Bronchial epithelial cell (primary cell): ENCODE measurements around the gene ANKRD13D. TPM values are rescaled to one million over a fixed set of nuclear protein-coding genes. Genes with fewer than 3 reads are reported as not detected.

Source experiments
- DNase-seq: peaks from one replicate; pipeline ENCODE4 v3.0.0-alpha.2; 2010; ENCODE audit warnings: low read depth
- FAIRE-seq: peaks from 2 replicates; lab custom pipeline; 2011; peaks lifted over from hg19 to GRCh38; lab: Jason Lieb, UNC
- H3K27me3 ChIP-seq: 2 replicates; pipeline ENCODE4 v1.5.1; 2011; ENCODE audit warnings: low read length; ENCODE audit not compliant: control insufficient read depth, insufficient read depth
- H3K36me3 ChIP-seq: 2 replicates; pipeline ENCODE4 v1.5.1; 2011; ENCODE audit warnings: low read length; ENCODE audit not compliant: control insufficient read depth, insufficient read depth
- H3K4me3 ChIP-seq: 2 replicates; pipeline ENCODE4 v1.5.1; 2011; ENCODE audit warnings: mild to moderate bottlenecking, low read depth, low read length, control low read depth
- CTCF ChIP-seq: IDR thresholded peaks from 2 replicates; pipeline ENCODE4 v1.5.1; 2011; ENCODE audit warnings: mild to moderate bottlenecking, moderate library complexity, low read length, control low read depth, inconsistent platforms; ENCODE audit not compliant: insufficient read depth, severe bottlenecking
- total RNA-seq: library from RNA; depleted of rRNA; stranded (reverse); fragments of >200 nt; gene quantifications from 2 replicates; pipeline ENCODE4 v1.2.1, GENCODE V29; 2014

The ANKRD13D gene
- total RNA-seq, 1 donor from 2014 or later = 22.4 TPM

- FAIRE-seq (no peak), DNase-seq (no peak)
- TF ChIP-seq CTCF = no peak
- Histone ChIP-seq H3K36me3 (peaks cover 30% of the 10 kb centered on the region), H3K27me3 (no peaks in the 10 kb centered on the region), H3K4me3 (no peak overlapping the region)
Observed at GRCh38 chr11:67271541-67272284, 17.4 kb upstream of the ANKRD13D start.

- FAIRE-seq (no peak), DNase-seq (no peak)
- H3K36me3 ChIP-seq = peaks cover 31% of the 10 kb centered on the region
- no peak overlapping the region for H3K4me3 ChIP-seq
- no peaks in the 10 kb centered on the region for H3K27me3 ChIP-seq
- TF ChIP-seq CTCF = no peak
Observed at GRCh38 chr11:67272327-67273259, 16.5 kb upstream of the ANKRD13D start.

GRCh38 chr11:67273260-67273990 lies 15.7 kb upstream of the ANKRD13D start:
- no peak for DNase-seq
- no peak for FAIRE-seq
- Histone ChIP-seq H3K4me3 (no peak overlapping the region), H3K27me3 (no peaks in the 10 kb centered on the region), H3K36me3 (peaks cover 28% of the 10 kb centered on the region)
- no peak for TF ChIP-seq CTCF

- Histone ChIP-seq H3K36me3 (peaks cover 31% of the 10 kb centered on the region), H3K27me3 (no peaks in the 10 kb centered on the region), H3K4me3 (no peak overlapping the region)
- FAIRE-seq (no peak), DNase-seq (no peak)
- no peak for TF ChIP-seq CTCF
Observed at GRCh38 chr11:67274768-67275605, 14.1 kb upstream of the ANKRD13D start.
